Hepatocyte (in vitro differentiated cells): ENCODE results near the gene SLCO2B1. TPM values are rescaled to one million over a fixed set of nuclear protein-coding genes. Genes with fewer than 3 reads are reported as not detected.
"Not testable (repeated sequence)": the region's sequence is repeated elsewhere in the genome, so short reads cannot be mapped to it uniquely, and the experiment has no call there.

Source experiments
- DNase-seq: peaks from one replicate; pipeline ENCODE4 v3.0.0-alpha.2; 2016; ENCODE audit warnings: low spot score
- H2AFZ ChIP-seq: fragments of 200-600 bp; sonication (generic); 2 replicates; pipeline ENCODE4 v1.6.0; 2016; ENCODE audit warnings: antibody characterized with exemption, mild to moderate bottlenecking
- H3K27ac ChIP-seq: fragments of 200-600 bp; sonication (generic); 2 replicates; pipeline ENCODE4 v1.5.1; 2016; ENCODE audit warnings: mild to moderate bottlenecking
- H3K27me3 ChIP-seq: fragments of 200-600 bp; sonication (generic); 2 replicates; pipeline ENCODE4 v1.6.1; 2016
- H3K36me3 ChIP-seq: fragments of 200-600 bp; sonication (generic); replicated peaks from 2 replicates; pipeline ENCODE4 v1.5.1; 2016; ENCODE audit warnings: low read depth; ENCODE audit not compliant: insufficient read depth
- H3K4me1 ChIP-seq: fragments of 200-600 bp; sonication (generic); 2 replicates; pipeline ENCODE4 v1.5.1; 2016; ENCODE audit warnings: mild to moderate bottlenecking, moderate library complexity; ENCODE audit not compliant: insufficient read depth
- H3K4me2 ChIP-seq: fragments of 200-600 bp; sonication (generic); 2 replicates; pipeline ENCODE4 v1.6.0; 2016
- H3K4me3 ChIP-seq: fragments of 200-600 bp; sonication (generic); 2 replicates; pipeline ENCODE4 v1.5.1; 2016; ENCODE audit warnings: mild to moderate bottlenecking
- H3K79me2 ChIP-seq: fragments of 200-600 bp; sonication (generic); 2 replicates; pipeline ENCODE4 v1.6.0; 2017; ENCODE audit warnings: mild to moderate bottlenecking
- H3K9me2 ChIP-seq: fragments of 200-600 bp; sonication (generic); replicated peaks from 2 replicates; pipeline ENCODE4 v1.6.0; 2017; ENCODE audit warnings: mild to moderate bottlenecking; ENCODE audit not compliant: insufficient read depth
- H3K9me3 ChIP-seq: fragments of 200-600 bp; sonication (generic); 2 replicates; pipeline ENCODE4 v1.5.1; 2016; ENCODE audit warnings: low read depth, mild to moderate bottlenecking
- H4K20me1 ChIP-seq: fragments of 200-600 bp; sonication (generic); 2 replicates; pipeline ENCODE4 v1.6.0; 2016; ENCODE audit warnings: mild to moderate bottlenecking; ENCODE audit not compliant: insufficient read depth, poor library complexity, severe bottlenecking
- CTCF ChIP-seq: fragments of 200-600 bp; sonication (generic); IDR thresholded peaks from 2 replicates; pipeline ENCODE4 v1.5.1; 2016; ENCODE audit warnings: antibody characterized with exemption, mild to moderate bottlenecking; ENCODE audit not compliant: poor library complexity
- EZH2 ChIP-seq: fragments of 200-600 bp; sonication (generic); IDR thresholded peaks from 2 replicates; pipeline ENCODE4 v1.6.1; 2016; ENCODE audit warnings: antibody characterized with exemption, mild to moderate bottlenecking, borderline replicate concordance
- EZH2phosphoT487 ChIP-seq: fragments of 200-600 bp; sonication (generic); IDR thresholded peaks from one replicate; pipeline ENCODE4 v1.6.1; 2018; ENCODE audit warnings: antibody characterized with exemption, mild to moderate bottlenecking, low read depth, moderate library complexity; ENCODE audit not compliant: unreplicated experiment, severe bottlenecking
- WGBS: methylation state at CpG from one replicate; pipeline ENCODE4 v1.1.6; 2016; ENCODE audit warnings: low lambda C conversion rate; ENCODE audit errors: missing lambda C conversion rate; 5-methylcytosine and 5-hydroxymethylcytosine counted together
- polyA plus RNA-seq: library from polyadenylated mRNA; unstranded; fragments of >200 nt; fragmentation: Nextera tagmentation; extraction: Ambion mirVana; gene quantifications from 2 replicates; pipeline ENCODE4 v1.2.1, GENCODE V29; 2016
- total RNA-seq: library from RNA; depleted of rRNA; stranded (reverse); fragments of >200 nt; gene quantifications from 2 replicates; pipeline ENCODE4 v1.2.3, GENCODE V29; 2014

Gene SLCO2B1
- total and polyA plus RNA-seq, 2 experiments from 2014 or later = 51.6 to 79.2 TPM

- H3K27ac ChIP-seq = no peak overlapping the region
- peaks cover 2% of the 10 kb centered on the region for H3K27me3 ChIP-seq
- H3K79me2 ChIP-seq = no peaks in the 10 kb centered on the region
- H3K9me2 ChIP-seq = no peaks in the 10 kb centered on the region
- H3K4me2 ChIP-seq = no peak overlapping the region
- no peak overlapping the region for H2AFZ ChIP-seq
- no peaks in the 10 kb centered on the region for H3K4me1 ChIP-seq
- no peaks in the 10 kb centered on the region for H3K36me3 ChIP-seq
- H3K4me3 ChIP-seq = no peak overlapping the region
- H4K20me1 ChIP-seq = no peaks in the 10 kb centered on the region
- no peaks in the 10 kb centered on the region for H3K9me3 ChIP-seq
- DNase-seq = peak; percentile 16
- 59% methylated on average over 9 of the region's 9 CpGs for WGBS
- TF ChIP-seq CTCF = no peak
- no peak for TF ChIP-seq EZH2phosphoT487
- no peak for TF ChIP-seq EZH2
Observed at GRCh38 chr11:75105462-75105925, 45.4 kb upstream of the SLCO2B1 start.

GRCh38 chr11:75105967-75106681, 44.8 kb upstream of the SLCO2B1 start:
- not testable (repeated sequence) for H4K20me1 ChIP-seq, H3K4me3 ChIP-seq, H3K4me2 ChIP-seq, DNase-seq, H3K27ac ChIP-seq, H3K79me2 ChIP-seq, H2AFZ ChIP-seq, H3K9me3 ChIP-seq, H3K27me3 ChIP-seq, H3K9me2 ChIP-seq, H3K36me3 ChIP-seq, H3K4me1 ChIP-seq
- WGBS = 74% methylated on average over 2 of the region's 2 CpGs

GRCh38 chr11:75107187-75107586, 43.7 kb upstream of the SLCO2B1 start:
- Histone ChIP-seq H3K9me3 (no peaks in the 10 kb centered on the region), H3K4me1 (no peaks in the 10 kb centered on the region), H3K9me2 (no peaks in the 10 kb centered on the region), H3K79me2 (no peaks in the 10 kb centered on the region), H3K4me3 (no peak overlapping the region), H2AFZ (no peak overlapping the region), H3K36me3 (no peaks in the 10 kb centered on the region), H3K27me3 (no peaks in the 10 kb centered on the region), H3K27ac (no peak overlapping the region), H4K20me1 (no peaks in the 10 kb centered on the region), H3K4me2 (no peak overlapping the region)
- WGBS = 46% methylated on average over 4 of the region's 4 CpGs
- TF ChIP-seq CTCF (no peak), EZH2 (no peak)
- no peak for DNase-seq

GRCh38 chr11:75112200-75112599, 38.7 kb upstream of the SLCO2B1 start:
- Histone ChIP-seq H3K36me3 (no peaks in the 10 kb centered on the region), H3K27me3 (no peaks in the 10 kb centered on the region), H3K4me3 (no peak overlapping the region), H3K9me3 (no peaks in the 10 kb centered on the region), H2AFZ (no peak overlapping the region), H3K27ac (no peak overlapping the region), H3K79me2 (no peaks in the 10 kb centered on the region), H4K20me1 (no peaks in the 10 kb centered on the region), H3K9me2 (no peaks in the 10 kb centered on the region), H3K4me1 (no peaks in the 10 kb centered on the region), H3K4me2 (no peak overlapping the region)
- DNase-seq = no peak
- TF ChIP-seq EZH2phosphoT487 (no peak), CTCF (no peak), EZH2 (no peak)
- WGBS = 92% methylated on average over 2 of the region's 2 CpGs
